Measurements from ENCODE around the gene PGLYRP3. TPM values are rescaled to one million over a fixed set of nuclear protein-coding genes. Genes with fewer than 3 reads are reported as not detected.
A peak's percentile ranks its signal among the peaks of the same experiment; 100 is the strongest.

PGLYRP3 gene, protein sequence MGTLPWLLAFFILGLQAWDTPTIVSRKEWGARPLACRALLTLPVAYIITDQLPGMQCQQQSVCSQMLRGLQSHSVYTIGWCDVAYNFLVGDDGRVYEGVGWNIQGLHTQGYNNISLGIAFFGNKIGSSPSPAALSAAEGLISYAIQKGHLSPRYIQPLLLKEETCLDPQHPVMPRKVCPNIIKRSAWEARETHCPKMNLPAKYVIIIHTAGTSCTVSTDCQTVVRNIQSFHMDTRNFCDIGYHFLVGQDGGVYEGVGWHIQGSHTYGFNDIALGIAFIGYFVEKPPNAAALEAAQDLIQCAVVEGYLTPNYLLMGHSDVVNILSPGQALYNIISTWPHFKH
- not detected for total RNA-seq

DNA sequence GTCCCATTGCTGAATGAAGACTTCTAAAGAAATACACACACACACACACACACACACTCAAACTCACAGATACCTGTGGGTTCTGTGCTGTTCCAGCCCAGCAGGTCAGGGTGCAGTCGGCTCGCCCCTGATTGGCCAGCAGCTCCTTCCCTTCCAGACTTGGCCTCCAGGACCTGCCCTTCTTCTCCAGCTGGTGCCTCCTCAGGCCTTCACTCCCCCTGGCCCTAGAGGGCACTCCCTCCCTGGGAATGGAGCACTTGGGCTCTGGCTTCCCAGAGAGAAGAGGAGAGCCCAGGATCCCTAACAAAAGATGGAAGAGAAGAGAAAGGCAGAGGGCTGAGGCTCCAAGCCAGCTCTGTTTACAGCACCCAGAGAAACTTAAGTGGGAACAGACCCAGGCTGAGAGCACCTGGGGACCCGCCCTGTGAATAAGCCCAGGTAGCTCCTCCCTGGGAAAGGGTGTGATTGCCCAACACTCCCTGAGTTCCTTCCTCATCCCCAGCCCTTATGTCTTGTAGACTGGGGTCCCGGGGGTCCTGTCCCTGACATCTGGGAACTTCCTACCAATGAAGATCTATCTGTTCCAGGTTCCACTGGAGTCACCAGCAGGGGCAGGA lies at the start of gene PGLYRP3:
TSS of gene PGLYRP3 (minus strand) at position 383 of the 617 bp plus-strand sequence. CDS start 2,287 bp downstream, outside the sequence.
- DNase-seq: no peak

GRCh38 chr1:153362187-153362775 lies 49.5 kb upstream of the PGLYRP3 start:
- DNase-seq: no peak

DNA sequence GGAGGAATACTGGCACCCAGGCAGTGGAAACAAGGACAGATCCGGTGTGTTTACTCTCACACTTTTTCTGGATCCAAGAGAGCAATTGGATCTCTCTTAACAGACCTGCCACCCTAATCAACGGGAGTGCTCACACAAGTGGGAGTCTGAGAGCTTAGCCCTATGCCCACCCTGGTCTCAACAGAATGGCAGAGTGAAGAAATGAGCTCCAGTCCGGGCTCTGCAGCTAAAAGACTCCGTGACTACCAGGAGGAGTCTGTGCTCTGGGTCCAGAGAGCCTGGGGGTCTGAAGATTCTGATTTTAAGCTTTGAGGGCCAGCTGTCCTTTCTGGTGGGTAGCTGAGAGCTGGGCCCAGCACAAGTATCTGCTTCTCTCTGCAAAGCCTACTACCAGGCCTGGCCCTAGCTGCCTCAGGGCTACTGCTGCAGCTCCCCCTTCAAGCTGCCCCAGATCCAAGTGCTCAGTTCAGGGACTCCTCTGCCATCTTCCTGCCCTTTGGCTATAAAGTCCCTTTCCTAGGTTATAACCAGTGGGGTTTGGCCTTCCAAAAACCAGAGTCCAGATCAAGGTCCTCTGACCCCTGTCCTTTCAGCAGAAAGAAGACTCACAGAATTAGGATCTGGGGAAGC lies 48.8 kb upstream of the PGLYRP3 start:
- DNase-seq: no peak

DNA sequence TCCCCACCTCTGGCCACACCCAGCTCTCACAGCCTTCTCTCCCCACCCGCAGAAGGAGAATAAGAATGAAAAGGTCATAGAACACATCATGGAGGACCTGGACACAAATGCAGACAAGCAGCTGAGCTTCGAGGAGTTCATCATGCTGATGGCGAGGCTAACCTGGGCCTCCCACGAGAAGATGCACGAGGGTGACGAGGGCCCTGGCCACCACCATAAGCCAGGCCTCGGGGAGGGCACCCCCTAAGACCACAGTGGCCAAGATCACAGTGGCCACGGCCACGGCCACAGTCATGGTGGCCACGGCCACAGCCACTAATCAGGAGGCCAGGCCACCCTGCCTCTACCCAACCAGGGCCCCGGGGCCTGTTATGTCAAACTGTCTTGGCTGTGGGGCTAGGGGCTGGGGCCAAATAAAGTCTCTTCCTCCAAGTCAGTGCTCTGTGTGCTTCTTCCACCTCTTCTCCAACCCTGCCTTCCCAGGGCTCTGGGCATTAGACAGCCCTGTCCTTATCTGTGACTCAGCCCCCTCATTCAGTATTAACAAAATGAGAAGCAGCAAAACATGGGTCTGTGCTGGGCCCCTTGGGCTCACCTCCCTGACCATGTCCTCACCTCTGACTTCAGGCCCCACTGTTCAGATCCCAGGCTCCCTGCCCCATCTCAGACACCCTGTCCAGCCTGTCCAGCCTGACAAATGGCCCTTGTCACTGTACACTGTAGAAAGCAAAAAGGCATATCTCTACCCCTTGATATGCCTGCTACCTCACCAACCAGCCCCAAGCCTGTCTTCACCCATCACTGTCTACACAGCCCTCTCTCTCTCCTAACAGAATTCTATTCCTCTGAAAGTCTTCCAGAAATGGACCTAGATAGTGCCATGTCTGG lies 48.1 kb upstream of the PGLYRP3 start:
- DNase-seq: no peak

DNA sequence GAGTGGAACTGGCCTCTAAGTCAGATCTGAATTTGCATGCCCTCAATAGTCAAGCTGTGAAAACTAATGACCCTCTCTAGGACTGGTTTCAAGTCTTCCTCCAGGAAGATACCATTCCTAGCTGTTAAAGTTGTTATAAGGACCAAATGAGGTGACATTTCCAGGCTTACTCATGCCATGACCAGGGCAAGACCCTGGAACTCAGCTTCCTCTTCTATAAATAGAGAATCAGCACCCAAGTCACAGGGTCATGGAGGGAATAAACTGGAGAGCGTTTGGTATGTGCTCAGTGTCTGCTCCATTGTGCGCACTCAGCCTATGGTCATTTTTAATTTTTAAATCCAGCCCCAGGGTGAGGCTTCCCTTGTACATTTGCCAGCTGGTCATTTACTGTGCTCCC lies 47.4 kb upstream of the PGLYRP3 start:
- DNase-seq: no peak

- no peak for DNase-seq
These were observed 46.5 kb upstream of the PGLYRP3 start for GRCh38 chr1:153359241-153359640.

- no peak for DNase-seq
These were observed 45.9 kb upstream of the PGLYRP3 start for GRCh38 chr1:153358691-153358975.

GRCh38 chr1:153357853-153358690 lies 45.3 kb upstream of the PGLYRP3 start, which contains the start of gene S100A9:
TSS of gene S100A9 (plus strand) at chr1:153357854. CDS start at chr1:153358284, 430 bp downstream.
- DNase-seq: no peak

GRCh38 chr1:153357076-153357852 lies 44.5 kb upstream of the PGLYRP3 start:
- DNase-seq: no peak

DNA sequence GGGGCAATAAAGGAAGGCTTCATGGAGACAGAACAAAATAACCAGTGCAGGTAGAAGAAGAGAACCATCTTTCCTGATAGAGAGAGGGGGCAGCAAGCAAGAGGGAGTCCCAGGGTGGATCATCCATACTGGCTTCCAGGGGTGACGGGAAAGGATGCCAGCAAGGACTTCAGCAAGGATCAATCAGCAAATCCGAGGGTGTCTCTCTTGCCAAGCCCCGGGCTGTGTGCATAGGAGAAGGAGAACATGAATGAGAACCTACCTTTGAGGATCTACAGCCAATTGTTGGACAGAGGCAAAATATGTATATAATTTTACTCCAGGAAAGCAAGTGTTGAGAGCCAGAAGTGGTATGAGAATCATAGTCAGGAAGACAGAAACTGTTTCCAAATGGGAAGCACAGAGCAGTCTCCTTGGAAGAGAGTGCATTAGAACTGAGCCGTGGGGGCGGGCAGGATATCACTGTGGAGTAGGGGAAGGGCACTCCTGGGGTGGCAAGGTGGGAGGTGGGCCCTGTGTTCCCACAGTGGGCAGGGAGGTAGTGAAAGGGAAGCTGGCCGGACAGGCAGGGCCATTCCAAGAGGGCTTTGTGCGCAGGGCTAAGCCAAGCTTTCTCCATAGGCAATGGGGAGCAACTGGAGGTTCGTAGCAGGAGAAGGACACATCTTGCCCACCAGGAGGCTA lies 43.8 kb upstream of the PGLYRP3 start:
- no peak for DNase-seq

DNA sequence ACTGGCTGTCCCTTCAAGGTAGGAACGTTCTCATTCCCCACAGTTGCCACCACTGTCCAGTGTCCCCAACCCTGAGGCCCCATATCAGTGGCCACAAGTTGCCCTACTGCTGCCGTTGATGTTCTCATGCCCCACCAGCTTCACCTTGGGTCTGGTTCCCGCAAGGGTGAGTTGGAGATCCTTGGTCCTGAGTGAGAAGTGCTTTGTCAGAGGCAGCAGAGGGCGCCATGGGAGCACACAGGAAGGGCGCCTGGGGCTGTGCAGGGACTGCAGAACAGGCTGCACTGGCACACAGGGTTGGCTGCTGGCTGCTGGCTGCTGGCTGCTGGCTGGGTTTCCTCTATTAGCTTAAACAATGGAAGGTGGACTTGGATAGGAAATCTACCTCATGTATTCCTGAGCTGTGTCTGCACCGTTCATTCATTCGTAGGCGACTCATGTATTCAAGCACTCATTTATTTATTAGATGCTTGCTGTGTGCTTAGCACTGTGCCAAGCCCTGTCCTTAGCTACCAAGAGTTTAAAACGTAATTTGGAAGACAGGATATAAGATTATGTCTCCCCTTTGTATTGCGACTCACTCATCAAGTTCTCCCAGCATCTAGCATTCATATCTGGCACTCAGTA lies 42.8 kb upstream of the PGLYRP3 start:
- no peak for DNase-seq

GRCh38 chr1:153354515-153355193 lies 41.9 kb upstream of the PGLYRP3 start:
- no peak for DNase-seq

DNA sequence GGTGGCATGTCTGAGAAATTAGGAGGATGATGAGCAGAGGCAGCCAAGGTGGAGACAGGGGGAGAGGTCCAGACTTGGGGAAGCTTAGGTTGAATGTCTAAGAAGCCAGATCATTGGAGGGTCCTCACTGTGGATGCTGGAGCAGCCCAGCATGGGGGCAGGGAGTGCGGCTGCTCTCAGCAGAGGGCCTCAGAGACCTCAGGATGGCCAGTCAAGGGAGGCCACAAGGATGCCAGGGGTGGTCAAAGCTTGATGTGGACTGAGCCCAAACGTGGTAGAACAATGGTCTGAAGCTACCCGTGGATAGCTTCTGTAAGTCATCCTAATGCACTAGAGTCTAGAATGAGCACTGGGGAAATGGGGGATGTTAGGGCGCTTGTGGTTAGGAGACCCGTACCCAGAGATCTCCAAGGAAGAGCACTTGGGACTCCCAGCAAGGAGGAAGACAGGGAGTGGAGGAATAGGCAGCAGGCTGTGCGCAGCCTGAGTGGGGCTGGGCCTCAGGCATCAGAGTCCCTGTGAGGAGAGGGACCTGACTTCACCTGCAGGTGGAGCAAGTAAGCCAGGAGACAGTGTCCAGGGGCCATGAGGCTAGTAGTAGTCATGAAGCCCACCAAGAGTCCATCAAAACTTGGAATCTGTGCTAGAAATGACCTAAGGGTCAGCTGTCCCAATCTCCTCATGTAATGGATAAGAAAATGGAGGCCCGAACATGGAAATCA lies 40.6 kb upstream of the PGLYRP3 start:
- no peak for DNase-seq

GRCh38 chr1:153352523-153352922 lies 39.8 kb upstream of the PGLYRP3 start:
- peak; percentile 31 for DNase-seq

GRCh38 chr1:153350321-153350957 lies 37.7 kb upstream of the PGLYRP3 start:
- no peak for DNase-seq

DNA sequence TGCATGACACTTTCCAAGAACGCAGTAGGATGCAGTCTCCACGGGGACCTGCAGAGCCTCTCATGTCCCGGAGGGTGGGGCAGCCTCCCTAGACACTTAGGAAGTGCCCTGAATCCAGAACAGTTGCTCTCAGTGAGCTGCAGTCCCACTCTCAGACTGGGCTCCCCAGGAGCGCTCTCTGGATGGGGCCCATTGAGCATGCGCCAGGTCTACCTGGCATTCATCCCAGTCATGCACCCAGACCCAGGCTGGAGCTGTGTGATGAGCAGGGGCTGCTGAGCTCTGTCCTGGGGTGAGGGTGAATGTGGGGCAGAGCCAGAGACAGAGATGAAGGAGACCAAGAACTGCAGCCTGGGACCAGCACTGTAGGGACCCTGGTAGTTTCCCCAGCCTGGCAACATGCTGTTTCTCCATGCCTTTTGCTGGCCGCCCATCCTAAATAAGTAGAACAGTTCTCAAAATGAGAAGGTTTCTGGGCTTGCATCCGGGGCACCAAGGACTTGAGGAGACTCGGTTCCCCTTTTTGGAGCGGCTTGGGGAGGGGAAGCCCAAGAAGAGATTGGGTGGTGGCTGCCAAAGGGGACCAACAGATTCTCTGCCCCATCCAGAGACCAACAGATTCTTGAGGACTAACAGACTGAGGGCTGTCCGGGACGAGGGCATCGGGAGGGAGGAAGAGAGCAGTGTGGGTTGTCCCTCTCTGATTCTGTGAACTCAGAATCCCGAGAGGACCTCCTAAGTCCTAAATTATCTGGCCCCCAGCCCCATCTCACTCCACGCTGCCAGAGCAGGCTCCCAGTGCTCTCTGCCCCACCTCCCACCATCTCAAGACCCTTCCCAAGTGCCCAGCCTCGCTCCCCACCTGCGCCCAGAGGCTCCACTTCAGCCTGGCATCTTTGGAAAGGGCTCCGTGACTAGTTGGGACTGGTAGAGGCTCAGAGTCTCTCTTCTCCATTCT lies 36.9 kb upstream of the PGLYRP3 start:
- no peak for DNase-seq
